Astrocyte (in vitro differentiated cells and primary cell): ENCODE results near the gene DUOX2.

Experiments
- EZH2 ChIP-seq: IDR thresholded peaks from 2 replicates; pipeline ENCODE4 v1.6.1; 2012; ENCODE audit warnings: mild to moderate bottlenecking, low read length, inconsistent platforms; ENCODE audit not compliant: insufficient read depth
- TF ChIP-seq, protein P1 (sequence below): IDR thresholded peaks from 2 replicates; pipeline ENCODE4 v1.5.1; 2011; ENCODE audit warnings: low read depth, mild to moderate bottlenecking, inconsistent platforms, low read length, moderate library complexity; ENCODE audit not compliant: insufficient read depth

- TF ChIP-seq, protein P1, sequence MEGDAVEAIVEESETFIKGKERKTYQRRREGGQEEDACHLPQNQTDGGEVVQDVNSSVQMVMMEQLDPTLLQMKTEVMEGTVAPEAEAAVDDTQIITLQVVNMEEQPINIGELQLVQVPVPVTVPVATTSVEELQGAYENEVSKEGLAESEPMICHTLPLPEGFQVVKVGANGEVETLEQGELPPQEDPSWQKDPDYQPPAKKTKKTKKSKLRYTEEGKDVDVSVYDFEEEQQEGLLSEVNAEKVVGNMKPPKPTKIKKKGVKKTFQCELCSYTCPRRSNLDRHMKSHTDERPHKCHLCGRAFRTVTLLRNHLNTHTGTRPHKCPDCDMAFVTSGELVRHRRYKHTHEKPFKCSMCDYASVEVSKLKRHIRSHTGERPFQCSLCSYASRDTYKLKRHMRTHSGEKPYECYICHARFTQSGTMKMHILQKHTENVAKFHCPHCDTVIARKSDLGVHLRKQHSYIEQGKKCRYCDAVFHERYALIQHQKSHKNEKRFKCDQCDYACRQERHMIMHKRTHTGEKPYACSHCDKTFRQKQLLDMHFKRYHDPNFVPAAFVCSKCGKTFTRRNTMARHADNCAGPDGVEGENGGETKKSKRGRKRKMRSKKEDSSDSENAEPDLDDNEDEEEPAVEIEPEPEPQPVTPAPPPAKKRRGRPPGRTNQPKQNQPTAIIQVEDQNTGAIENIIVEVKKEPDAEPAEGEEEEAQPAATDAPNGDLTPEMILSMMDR = no peak
- no peak for TF ChIP-seq EZH2
Measured at GRCh38 chr15:45113380-45113990, 487 bp downstream of the DUOX2 start.
